GM12872 (cell line): Measurements from ENCODE around the gene KLRG1.

Experiments
- CTCF ChIP-seq: IDR thresholded peaks from 3 replicates; pipeline ENCODE4 v1.5.1; 2011; ENCODE audit warnings: low read depth, mild to moderate bottlenecking, low read length, moderate library complexity; ENCODE audit not compliant: insufficient read depth

The KLRG1 gene

GRCh38 chr12:9032202-9032964, 43.0 kb downstream of the KLRG1 start:
- no peak for TF ChIP-seq CTCF

GRCh38 chr12:9033265-9033887, 44.0 kb downstream of the KLRG1 start:
- TF ChIP-seq CTCF = no peak

- no peak for TF ChIP-seq CTCF
Measured at GRCh38 chr12:9034095-9034494, 44.7 kb downstream of the KLRG1 start.

GRCh38 chr12:9036227-9036626, 46.9 kb downstream of the KLRG1 start:
- no peak for TF ChIP-seq CTCF

- TF ChIP-seq CTCF = no peak
Measured at GRCh38 chr12:9037431-9037830, 48.1 kb downstream of the KLRG1 start.

DNA sequence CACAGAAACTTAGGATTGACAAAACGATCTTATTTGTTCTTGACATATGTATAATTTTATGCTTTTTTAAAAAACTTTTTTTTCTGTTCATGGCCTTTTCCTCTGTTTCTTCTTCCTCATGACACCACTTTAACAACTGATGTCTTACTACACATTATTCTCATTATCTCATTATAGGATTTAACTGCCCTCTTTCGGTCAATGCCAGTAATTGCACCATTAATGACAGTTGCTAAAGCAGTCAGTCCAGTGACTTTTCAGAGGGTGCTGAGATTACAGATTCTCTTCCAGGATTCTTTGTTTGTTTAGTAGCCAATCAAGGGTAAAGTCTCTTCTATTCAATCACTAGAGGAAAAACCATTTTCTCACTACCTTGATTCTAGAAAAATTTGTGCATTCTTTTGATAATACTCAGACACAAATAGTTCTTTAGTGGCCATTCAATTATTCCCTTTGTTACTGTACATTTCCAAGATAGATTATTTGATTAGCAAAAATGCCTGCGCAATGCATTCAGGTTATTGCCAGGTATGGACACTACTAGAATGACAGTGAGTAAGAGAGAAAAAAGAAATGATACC, 50.1 kb downstream of the KLRG1 start:
- peak; percentile 62; the same call in 2 of the 3 replicates for TF ChIP-seq CTCF

GRCh38 chr12:9040484-9041186, 51.3 kb downstream of the KLRG1 start:
- TF ChIP-seq CTCF = no peak
